Measurements from ENCODE around the gene CDX1. TPM values are rescaled to one million over a fixed set of nuclear protein-coding genes. Genes with fewer than 3 reads are reported as not detected.

CDX1 gene
- total RNA-seq, 1 experiment from 2014 or later = not detected

DNA sequence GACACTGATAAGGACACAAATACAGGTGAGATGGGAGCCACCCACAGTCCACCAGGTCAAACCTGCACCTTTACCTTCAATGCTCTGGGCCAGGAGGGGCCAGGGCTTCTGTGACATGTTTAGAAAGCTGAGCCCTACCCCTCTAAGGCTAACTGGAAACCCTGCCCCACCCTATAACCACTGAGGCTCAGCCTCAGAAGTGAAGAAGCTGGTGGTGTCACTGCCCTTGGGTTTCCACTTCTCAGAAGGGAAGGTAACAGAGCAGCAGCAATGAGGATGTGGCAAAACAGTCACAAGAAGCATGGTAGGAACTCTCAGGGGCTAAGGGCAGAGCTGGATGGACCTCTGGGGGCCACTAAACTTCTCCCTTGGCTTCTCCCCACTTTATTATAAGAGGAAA lies 17.0 kb upstream of the CDX1 start:
- TF ChIP-seq, protein P1, sequence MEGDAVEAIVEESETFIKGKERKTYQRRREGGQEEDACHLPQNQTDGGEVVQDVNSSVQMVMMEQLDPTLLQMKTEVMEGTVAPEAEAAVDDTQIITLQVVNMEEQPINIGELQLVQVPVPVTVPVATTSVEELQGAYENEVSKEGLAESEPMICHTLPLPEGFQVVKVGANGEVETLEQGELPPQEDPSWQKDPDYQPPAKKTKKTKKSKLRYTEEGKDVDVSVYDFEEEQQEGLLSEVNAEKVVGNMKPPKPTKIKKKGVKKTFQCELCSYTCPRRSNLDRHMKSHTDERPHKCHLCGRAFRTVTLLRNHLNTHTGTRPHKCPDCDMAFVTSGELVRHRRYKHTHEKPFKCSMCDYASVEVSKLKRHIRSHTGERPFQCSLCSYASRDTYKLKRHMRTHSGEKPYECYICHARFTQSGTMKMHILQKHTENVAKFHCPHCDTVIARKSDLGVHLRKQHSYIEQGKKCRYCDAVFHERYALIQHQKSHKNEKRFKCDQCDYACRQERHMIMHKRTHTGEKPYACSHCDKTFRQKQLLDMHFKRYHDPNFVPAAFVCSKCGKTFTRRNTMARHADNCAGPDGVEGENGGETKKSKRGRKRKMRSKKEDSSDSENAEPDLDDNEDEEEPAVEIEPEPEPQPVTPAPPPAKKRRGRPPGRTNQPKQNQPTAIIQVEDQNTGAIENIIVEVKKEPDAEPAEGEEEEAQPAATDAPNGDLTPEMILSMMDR (IDR thresholded peaks at IDR 0.05; ENCODE audit: unreplicated experiment) = no peak
- Mint-ChIP-seq H3K4me1 (ENCODE audit: low read depth, unreplicated experiment) (no peaks in the 10 kb centered on the region), H3K4me3 (ENCODE audit: low read depth, unreplicated experiment) (no peak overlapping the region), H3K27me3 (ENCODE audit: unreplicated experiment) (peaks cover 61% of the 10 kb centered on the region), H3K9me3 (ENCODE audit: low read depth, unreplicated experiment) (no peaks in the 10 kb centered on the region), H3K27ac (ENCODE audit: unreplicated experiment) (no peak overlapping the region), H3K36me3 (ENCODE audit: insufficient read depth, unreplicated experiment) (peaks cover 5% of the 10 kb centered on the region)
- intact Hi-C loops (cut with micrococcal nuclease; ENCODE audit: unreplicated experiment) = no loop called here
- CTCF ChIA-PET = no interaction called here
- DNase-seq = no peak
- BruUV-seq (replicated peaks) = no TSS peak

DNA sequence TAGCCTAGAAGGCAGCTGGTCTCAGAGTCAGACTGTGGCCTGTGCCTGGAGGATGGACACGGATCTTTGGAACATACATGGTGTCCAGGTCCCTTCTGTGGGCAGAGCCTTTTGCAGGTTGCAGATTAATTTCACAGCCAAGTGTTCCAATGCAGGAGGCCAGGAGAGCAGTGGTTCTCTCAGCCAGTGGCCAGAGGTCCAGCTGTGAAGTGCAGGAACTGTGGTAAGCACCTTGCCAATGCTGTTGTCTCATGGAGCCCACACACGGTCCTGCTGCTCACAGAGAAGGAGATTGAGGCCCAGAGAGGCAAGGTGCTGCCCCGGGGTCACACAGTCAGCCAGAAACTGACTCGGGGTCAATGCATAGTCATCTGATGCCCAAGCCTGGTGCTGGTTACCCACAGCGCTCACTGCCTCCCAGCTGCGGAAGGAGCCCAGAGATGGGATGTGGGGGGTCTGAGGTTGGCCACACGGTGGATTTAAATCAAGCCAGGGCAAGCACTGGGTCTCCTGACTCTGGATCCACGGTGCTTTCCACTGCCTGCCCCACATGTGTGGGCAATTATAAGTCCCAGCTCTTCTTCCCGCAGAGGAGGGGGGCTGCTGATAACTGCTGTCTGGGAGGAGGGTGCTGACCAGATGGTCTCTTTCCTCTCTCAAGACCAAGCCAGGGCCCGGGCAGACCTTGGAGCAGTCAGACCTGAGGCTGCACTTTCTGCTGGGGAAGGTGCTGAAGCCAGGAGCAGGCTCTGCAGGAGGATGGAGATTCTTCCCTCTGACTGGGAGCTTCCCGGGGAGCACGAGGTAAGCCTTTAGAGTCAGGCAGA lies 13.7 kb upstream of the CDX1 start:
- no peaks in the 10 kb centered on the region for H3K36me3 Mint-ChIP-seq (ENCODE audit: insufficient read depth, unreplicated experiment)

DNA sequence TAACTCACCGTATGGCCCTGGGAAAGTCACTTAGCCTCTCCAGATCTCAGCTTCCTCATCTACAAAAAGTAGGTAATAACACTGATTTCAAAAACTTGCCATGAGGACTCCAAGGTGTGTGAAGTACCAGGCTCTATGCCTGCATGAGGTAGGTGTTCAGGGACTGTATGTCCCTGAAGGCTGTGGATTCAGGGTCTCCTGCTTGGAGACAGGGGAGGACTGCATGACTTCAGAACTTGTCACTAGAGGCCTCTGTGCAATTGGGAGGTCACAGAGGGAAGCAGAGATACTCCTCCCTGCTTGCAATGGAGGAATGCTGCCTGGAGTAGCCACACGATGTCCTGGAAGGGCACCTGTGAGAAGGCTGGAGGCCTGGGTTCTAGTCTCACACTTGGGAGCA lies 13.1 kb upstream of the CDX1 start:
- TF ChIP-seq, protein P1 (IDR thresholded peaks at IDR 0.05; ENCODE audit: unreplicated experiment) = no peak
- H3K4me3 Mint-ChIP-seq (ENCODE audit: low read depth, unreplicated experiment) = no peak overlapping the region
- peaks cover 75% of the 10 kb centered on the region for H3K27me3 Mint-ChIP-seq (ENCODE audit: unreplicated experiment)
- intact Hi-C loops (cut with micrococcal nuclease; ENCODE audit: unreplicated experiment) = no loop called here
- no peaks in the 10 kb centered on the region for H3K36me3 Mint-ChIP-seq (ENCODE audit: insufficient read depth, unreplicated experiment)
- H3K9me3 Mint-ChIP-seq (ENCODE audit: low read depth, unreplicated experiment) = no peaks in the 10 kb centered on the region
- no peaks in the 10 kb centered on the region for H3K4me1 Mint-ChIP-seq (ENCODE audit: low read depth, unreplicated experiment)
- BruUV-seq (replicated peaks) = no TSS peak
- no peak overlapping the region for H3K27ac Mint-ChIP-seq (ENCODE audit: unreplicated experiment)
- CTCF ChIA-PET = no interaction called here
- no peak for DNase-seq

More for the DNA sequence above, 13.7 kb upstream of the CDX1 start:
- no TSS peak for BruUV-seq (replicated peaks)
- no peak overlapping the region for H3K4me3 Mint-ChIP-seq (ENCODE audit: low read depth, unreplicated experiment)
- intact Hi-C loops (cut with micrococcal nuclease; ENCODE audit: unreplicated experiment) = no loop called here
- H3K9me3 Mint-ChIP-seq (ENCODE audit: low read depth, unreplicated experiment) = no peaks in the 10 kb centered on the region
- CTCF ChIA-PET = no interaction called here
- no peak for DNase-seq
- H3K4me1 Mint-ChIP-seq (ENCODE audit: low read depth, unreplicated experiment) = no peaks in the 10 kb centered on the region
- H3K27me3 Mint-ChIP-seq (ENCODE audit: unreplicated experiment) = peaks cover 78% of the 10 kb centered on the region
- TF ChIP-seq, protein P1 (IDR thresholded peaks at IDR 0.05; ENCODE audit: unreplicated experiment) = no peak
- H3K27ac Mint-ChIP-seq (ENCODE audit: unreplicated experiment) = no peak overlapping the region

DNA sequence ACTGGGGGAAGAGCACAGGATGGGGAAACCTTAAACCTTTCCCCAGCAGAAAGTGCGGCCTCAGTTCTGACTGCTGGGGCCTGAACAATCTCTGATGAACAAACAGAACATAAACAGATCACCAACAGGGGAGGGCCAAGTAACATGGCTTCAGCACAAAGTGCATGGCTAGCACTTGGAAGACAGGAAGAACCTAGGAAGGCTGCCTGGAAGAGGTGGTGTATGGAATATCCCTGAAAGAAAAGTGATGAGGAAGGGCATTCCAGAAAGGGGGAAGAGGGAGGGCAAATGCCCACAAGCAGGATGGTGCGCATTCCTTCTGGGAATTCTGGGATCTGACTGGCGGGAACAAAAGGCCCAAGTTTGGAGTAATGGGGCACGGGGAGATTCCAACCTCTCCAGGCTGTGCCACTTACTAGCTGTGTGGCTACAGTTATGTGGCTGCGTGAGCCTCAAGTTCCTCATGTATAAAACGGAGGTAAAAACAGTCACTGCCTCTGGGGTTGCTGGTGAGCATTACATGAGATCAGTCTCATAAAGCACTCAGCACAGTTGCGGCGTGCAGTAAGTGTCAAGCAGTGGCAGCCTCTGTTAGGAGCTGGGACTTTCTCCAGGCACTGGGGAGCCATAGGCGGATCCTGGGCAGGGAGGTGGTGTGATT lies 12.5 kb upstream of the CDX1 start:
- DNase-seq = no peak
- intact Hi-C loops (cut with micrococcal nuclease; ENCODE audit: unreplicated experiment) = no loop called here
- no peak overlapping the region for H3K4me3 Mint-ChIP-seq (ENCODE audit: low read depth, unreplicated experiment)
- TF ChIP-seq, protein P1 (IDR thresholded peaks at IDR 0.05; ENCODE audit: unreplicated experiment) = no peak
- CTCF ChIA-PET = no interaction called here
- no peaks in the 10 kb centered on the region for H3K9me3 Mint-ChIP-seq (ENCODE audit: low read depth, unreplicated experiment)
- H3K4me1 Mint-ChIP-seq (ENCODE audit: low read depth, unreplicated experiment) = no peaks in the 10 kb centered on the region
- no TSS peak for BruUV-seq (replicated peaks)
- H3K27me3 Mint-ChIP-seq (ENCODE audit: unreplicated experiment) = peaks cover 69% of the 10 kb centered on the region
- no peaks in the 10 kb centered on the region for H3K36me3 Mint-ChIP-seq (ENCODE audit: insufficient read depth, unreplicated experiment)
- no peak overlapping the region for H3K27ac Mint-ChIP-seq (ENCODE audit: unreplicated experiment)
